A673 (cell line): ENCODE results near the gene SHISAL1. TPM values are rescaled to one million over a fixed set of nuclear protein-coding genes. Genes with fewer than 3 reads are reported as not detected.

Experiments used
- BruUV-seq: library from RNA; stranded (reverse); fragments of 400-500 nt; replicated peaks from 2 replicates; lab custom pipeline; 2021; lab: Mats Ljungman, UMichigan
- CTCF ChIA-PET: fragments of 300-600 bp; sonication (Branson Sonifier 250); formaldehyde crosslinking; loops from one replicate; lab custom pipeline; 2022; ENCODE audit warnings: antibody characterized with exemption; lab: Charles Lee
- POLR2A ChIA-PET: fragments of 300-600 bp; sonication (Branson Sonifier 250); formaldehyde crosslinking; loops from one replicate; lab custom pipeline; 2022; ENCODE audit warnings: antibody characterized with exemption; ENCODE audit not compliant: low non-redundant PET; lab: Charles Lee
- DNase-seq: peaks from one replicate; pipeline ENCODE4 v3.0.0-alpha.2; 2015; ENCODE audit warnings: low spot score
- H3K27ac ChIP-seq: fragments of 200-600 bp; sonication (generic); 2 replicates; pipeline ENCODE4 v1.5.1; 2016; ENCODE audit warnings: mixed run types, low read depth, mild to moderate bottlenecking, mixed read lengths, antibody characterized with exemption, low read length; ENCODE audit not compliant: poor library complexity, severe bottlenecking
- H3K27me3 ChIP-seq: fragments of 200-600 bp; sonication (generic); replicated peaks from 2 replicates; pipeline ENCODE4 v1.6.1; 2017; ENCODE audit warnings: mixed run types, low read depth, mild to moderate bottlenecking, mixed read lengths, antibody characterized with exemption, low read length; ENCODE audit not compliant: insufficient read depth, poor library complexity
- H3K36me3 ChIP-seq: fragments of 200-600 bp; sonication (generic); 2 replicates; pipeline ENCODE4 v1.6.1; 2016; ENCODE audit warnings: mixed run types, mild to moderate bottlenecking, mixed read lengths, antibody characterized with exemption, low read length; ENCODE audit not compliant: insufficient read depth, poor library complexity, severe bottlenecking
- H3K4me1 ChIP-seq: fragments of 200-600 bp; sonication (generic); 2 replicates; pipeline ENCODE4 v1.6.1; 2017; ENCODE audit warnings: mixed run types, mild to moderate bottlenecking, mixed read lengths, antibody characterized with exemption, low read length; ENCODE audit not compliant: insufficient read depth, poor library complexity, severe bottlenecking
- H3K4me3 ChIP-seq: fragments of 200-600 bp; sonication (generic); 2 replicates; pipeline ENCODE4 v1.5.1; 2016; ENCODE audit warnings: low read depth, mixed run types, mild to moderate bottlenecking, mixed read lengths, low read length; ENCODE audit not compliant: poor library complexity, severe bottlenecking
- H3K9me3 ChIP-seq: fragments of 200-600 bp; sonication (generic); 2 replicates; pipeline ENCODE4 v1.6.1; 2016; ENCODE audit warnings: mixed run types, low read depth, mild to moderate bottlenecking, mixed read lengths, antibody characterized with exemption, low read length; ENCODE audit not compliant: poor library complexity, severe bottlenecking
- CTCF ChIP-seq: fragments of 300-800, 200-600 bp; sonication (generic); conservative IDR thresholded peaks from 2 replicates; pipeline ENCODE4 v1.5.1; 2017; ENCODE audit warnings: low read depth, mild to moderate bottlenecking, antibody characterized with exemption, low read length, moderate library complexity, mixed read lengths
- EZH2 ChIP-seq: fragments of 200-600 bp; sonication (generic); IDR thresholded peaks from 2 replicates; pipeline ENCODE4 v1.6.1; 2017; ENCODE audit warnings: borderline replicate concordance, low read depth, mild to moderate bottlenecking, mixed read lengths, antibody characterized with exemption, low read length; ENCODE audit not compliant: poor library complexity, severe bottlenecking
- intact Hi-C: fragments of 100-400 bp; cut with micrococcal nuclease; formaldehyde crosslinking; loops from one replicate; pipeline ENCODE4 v1.10.0; 2022; ENCODE audit not compliant: unreplicated experiment
- total RNA-seq: library from RNA; stranded (reverse); gene quantifications from 2 replicates; pipeline ENCODE4 v1.2.3, GENCODE V29; 2021

The SHISAL1 gene
- total RNA-seq, 1 experiment from 2014 or later: 1.8 TPM

GRCh38 chr22:44215287-44215686 lies 97.5 kb downstream of the SHISAL1 start:
- ChIA-PET POLR2A (no interaction called here), CTCF (no interaction called here)
- BruUV-seq: no TSS peak
- no peaks in the 10 kb centered on the region for H3K27me3 ChIP-seq
- H3K4me1 ChIP-seq: no peaks in the 10 kb centered on the region
- no peaks in the 10 kb centered on the region for H3K36me3 ChIP-seq
- TF ChIP-seq CTCF: no peak
- TF ChIP-seq EZH2: no peak
- H3K27ac ChIP-seq: no peak overlapping the region
- intact Hi-C loops: no loop called here
- H3K9me3 ChIP-seq: no peaks in the 10 kb centered on the region
- no peak for DNase-seq
- no peak overlapping the region for H3K4me3 ChIP-seq

GRCh38 chr22:44214764-44215163 lies 98.0 kb downstream of the SHISAL1 start:
- H3K27ac ChIP-seq: no peak overlapping the region
- intact Hi-C loops: no loop called here
- ChIA-PET CTCF (no interaction called here), POLR2A (no interaction called here)
- no peaks in the 10 kb centered on the region for H3K36me3 ChIP-seq
- no peak for DNase-seq
- H3K27me3 ChIP-seq: no peaks in the 10 kb centered on the region
- H3K9me3 ChIP-seq: no peaks in the 10 kb centered on the region
- TF ChIP-seq CTCF (no peak), EZH2 (no peak)
- no TSS peak for BruUV-seq
- H3K4me3 ChIP-seq: no peak overlapping the region
- H3K4me1 ChIP-seq: no peaks in the 10 kb centered on the region

GRCh38 chr22:44214187-44214586 lies 98.6 kb downstream of the SHISAL1 start:
- H3K27ac ChIP-seq: no peak overlapping the region
- H3K36me3 ChIP-seq: no peaks in the 10 kb centered on the region
- H3K9me3 ChIP-seq: no peaks in the 10 kb centered on the region
- POLR2A ChIA-PET: no interaction called here
- CTCF ChIA-PET: no interaction called here
- H3K27me3 ChIP-seq: no peaks in the 10 kb centered on the region
- DNase-seq: no peak
- TF ChIP-seq CTCF: no peak
- no peak for TF ChIP-seq EZH2
- no peaks in the 10 kb centered on the region for H3K4me1 ChIP-seq
- intact Hi-C loops: no loop called here
- BruUV-seq: no TSS peak
- no peak overlapping the region for H3K4me3 ChIP-seq
